ENCODE measurements around the gene COA7.

Gene COA7

GRCh38 chr1:52667984-52668383, 30.2 kb downstream of the COA7 start:
- no peak for DNase-seq

DNA sequence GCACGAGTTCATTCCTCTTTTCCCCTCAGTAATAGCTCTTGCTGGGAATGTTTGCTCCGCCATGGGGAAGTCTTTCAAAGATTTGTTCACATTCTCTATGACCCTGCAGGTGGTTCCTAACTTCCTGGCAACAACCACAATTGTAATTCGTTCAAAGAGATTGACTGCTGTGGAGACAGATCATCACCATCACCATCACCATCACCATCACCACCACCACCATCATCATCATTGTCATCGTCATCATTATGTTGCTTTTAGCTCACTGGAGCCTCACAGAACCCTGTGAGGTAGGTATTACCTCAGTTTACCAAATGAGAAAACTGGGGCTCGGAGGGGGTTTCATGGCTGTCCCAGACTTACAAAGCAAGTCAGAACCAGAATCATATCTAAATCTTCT, 30.9 kb downstream of the COA7 start:
- no peak for DNase-seq

- DNase-seq: no peak
These were observed 32.9 kb downstream of the COA7 start for GRCh38 chr1:52665006-52665941.

DNA sequence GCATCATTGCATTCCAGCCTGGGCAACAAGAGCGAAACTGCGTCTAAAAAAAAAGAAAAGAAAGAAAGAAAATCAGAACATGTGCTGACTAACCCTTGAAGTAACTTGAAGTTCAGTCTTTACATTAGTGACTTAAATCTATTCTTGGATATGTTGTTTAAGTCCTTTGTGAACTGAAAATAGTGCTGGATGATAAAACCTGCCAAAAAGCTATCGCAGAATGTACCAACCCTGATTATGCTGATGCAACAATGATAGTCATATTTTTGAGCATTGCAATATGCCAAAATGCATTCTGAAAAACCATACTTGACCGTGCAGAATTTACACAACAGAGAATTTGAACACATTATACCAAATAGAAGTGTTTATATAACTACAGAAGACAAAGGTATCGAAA, 34.4 kb downstream of the COA7 start:
- no peak for DNase-seq

DNA sequence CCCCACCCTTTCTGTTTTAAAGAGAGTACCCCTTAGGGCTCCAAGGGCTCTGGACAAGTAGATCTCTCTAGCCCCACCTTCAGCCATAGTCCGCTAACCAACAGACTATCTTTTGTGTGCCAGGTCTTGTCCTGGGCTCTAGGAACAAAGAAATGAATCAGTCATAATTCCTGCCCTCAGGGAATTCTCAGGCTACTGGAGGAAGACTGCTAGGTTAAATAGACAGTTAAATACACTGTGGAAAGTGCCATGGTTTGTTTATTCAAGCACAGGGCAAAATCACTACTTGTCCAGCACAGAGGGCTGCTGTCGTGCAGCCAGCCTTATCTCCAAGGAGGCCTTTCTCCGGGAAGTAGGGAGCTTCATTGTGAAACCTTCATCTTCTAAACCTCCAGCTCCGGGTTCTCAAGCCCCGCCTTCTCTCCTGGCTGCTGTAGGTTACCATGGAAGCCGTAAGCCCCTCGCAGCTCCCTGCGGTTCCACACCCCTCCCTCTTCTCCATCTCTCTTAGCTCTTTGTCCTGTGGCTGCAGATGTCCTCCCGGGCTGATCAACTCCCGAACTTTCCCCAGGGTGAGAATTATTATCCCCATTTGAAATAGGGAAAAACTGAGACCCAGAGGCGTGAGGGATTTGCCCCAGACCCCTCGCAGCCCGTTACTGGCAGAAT, 35.4 kb downstream of the COA7 start:
- DNase-seq: no peak

GRCh38 chr1:52660807-52661206, 37.3 kb downstream of the COA7 start:
- DNase-seq: no peak

DNA sequence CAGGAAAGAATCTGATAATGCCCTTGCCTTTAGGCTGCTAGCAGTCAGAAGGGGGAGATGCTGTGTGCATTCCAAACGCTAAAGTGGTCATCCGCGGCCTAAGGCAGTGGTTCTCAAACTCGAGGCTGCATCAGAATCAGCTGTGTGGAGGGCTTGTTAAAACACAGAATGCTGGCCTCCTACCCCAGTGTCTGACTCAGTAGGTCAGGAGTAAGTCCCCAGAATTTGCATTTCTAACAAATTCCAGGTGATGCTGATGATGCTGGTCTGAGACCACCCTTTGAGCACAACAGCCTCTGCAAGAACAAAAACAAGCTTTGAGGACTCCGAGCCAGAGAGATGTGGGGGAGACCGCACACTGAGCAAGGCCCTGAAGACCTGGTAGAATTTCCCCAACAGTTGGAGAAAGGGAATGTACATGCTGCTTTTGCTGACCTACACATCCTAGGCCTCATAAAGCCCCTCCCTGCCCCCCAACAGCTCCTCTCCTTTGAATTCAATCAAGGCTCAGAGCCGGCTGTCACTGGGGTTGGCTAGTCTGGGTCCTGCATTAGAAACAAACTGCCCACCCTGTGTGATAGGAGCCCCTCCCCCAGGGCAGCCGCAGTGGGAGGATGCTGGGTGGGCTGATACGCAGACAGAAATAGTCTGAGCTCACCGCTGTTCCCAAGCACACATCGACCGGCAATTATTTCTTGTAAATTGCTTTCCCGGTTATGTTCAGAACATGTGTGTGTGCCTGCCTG, 38.1 kb downstream of the COA7 start:
- DNase-seq: no peak

- no peak for DNase-seq
These were observed 38.8 kb downstream of the COA7 start for GRCh38 chr1:52659356-52659755.

DNA sequence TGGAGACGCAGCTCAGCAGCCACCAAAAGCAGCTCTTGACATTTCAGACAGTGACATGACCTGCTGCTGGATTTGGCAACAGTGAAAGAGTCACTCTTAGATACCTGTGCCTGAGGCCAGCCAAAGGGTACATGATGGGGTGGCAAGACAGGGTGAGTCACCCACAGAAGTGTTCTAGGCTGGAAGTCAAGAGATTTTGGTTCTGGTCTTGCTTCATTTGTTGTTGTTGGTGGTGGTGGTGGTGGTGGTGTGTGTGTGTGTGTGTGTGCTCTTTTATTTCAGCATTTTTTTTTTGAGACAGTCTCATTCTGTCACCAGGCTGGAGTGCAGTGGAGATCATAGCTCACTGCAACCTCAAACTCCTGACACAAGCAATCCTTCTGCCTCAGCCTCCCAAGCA, 39.4 kb downstream of the COA7 start:
- no peak for DNase-seq

GRCh38 chr1:52657702-52658101, 40.4 kb downstream of the COA7 start:
- DNase-seq: no peak

DNA sequence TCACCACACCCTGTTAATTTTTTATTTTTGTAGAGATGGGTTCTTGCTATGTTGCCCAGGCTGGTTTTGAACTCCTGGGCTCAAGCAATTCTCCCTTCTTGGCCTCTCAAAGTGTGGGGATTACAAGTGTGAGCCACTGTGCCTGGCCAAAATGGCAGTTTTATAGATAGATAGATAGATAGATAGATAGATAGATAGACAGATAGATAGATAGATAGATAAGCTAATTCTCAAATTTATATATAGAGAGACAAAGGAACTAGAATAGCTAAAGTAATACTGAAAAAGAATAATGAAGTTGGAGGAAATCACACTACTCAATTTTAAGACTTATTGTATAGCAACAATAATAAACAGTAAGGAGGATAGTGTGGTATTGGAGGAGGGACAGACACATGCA, 44.1 kb downstream of the COA7 start:
- no peak for DNase-seq

- no peak for DNase-seq
These were observed 44.8 kb downstream of the COA7 start for GRCh38 chr1:52653207-52653849.

DNA sequence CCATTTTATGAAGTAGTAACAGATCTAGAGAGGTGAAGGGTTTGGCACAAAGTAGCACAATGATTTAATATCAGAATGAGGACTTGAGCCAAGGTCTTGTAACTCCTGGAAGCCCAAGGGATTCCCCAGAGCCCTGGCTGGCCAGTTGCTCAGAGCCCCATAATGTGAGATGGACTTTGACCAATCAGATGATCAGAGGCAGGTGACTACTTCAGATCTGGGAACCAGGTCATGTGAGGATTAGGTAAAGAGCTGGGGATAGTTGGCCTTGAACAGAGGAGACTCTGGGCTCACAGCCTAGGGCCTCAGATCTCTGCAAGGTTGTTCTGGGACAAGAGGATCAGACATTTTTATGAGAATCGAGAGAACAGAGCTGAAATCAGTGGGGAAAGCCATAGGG, 46.2 kb downstream of the COA7 start:
- DNase-seq: no peak

- DNase-seq: no peak
These were observed 52.9 kb downstream of the COA7 start for GRCh38 chr1:52645261-52645660.

DNA sequence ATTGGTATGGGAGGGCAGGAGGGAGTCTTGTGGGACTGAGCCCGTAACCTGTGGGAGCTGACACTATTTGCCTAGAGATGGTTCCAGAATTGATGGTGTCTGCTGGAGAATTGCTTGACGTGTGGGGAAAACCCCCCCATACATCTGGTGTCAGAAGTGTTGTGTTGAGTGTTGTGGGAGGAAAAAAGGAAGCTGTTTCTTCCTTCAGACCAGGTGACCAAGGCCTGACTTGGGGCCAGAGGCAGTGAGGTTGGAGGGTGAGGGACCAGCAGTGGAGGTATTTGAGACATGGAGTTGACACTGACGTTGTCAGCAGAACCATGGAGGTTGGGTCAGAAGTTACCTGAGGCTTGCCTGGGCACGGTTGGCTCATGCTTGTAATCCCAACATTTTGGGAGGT, 56.8 kb downstream of the COA7 start:
- DNase-seq: no peak

- DNase-seq: no peak
These were observed 57.5 kb downstream of the COA7 start for GRCh38 chr1:52640697-52641096.

DNA sequence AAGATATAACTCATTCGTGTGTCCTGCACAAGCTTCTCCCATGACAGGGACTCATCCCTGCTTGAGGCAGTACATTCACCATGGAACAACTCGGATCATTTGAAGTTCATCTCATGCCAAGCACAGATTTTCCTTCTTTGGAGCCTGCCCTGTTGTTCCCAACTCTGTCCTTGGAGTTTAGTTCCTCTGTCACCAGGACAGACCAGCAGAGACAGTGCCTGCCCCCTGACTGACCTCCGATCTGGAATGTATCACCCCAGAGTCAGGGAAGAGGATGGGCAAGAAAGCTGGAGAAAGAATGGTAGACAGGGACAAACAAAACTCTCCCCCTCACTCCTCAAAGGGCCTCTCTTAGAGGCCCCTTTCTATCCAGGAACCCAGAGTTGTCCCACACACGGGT, 60.2 kb downstream of the COA7 start:
- no peak for DNase-seq

GRCh38 chr1:52636721-52637695, 61.1 kb downstream of the COA7 start:
- no peak for DNase-seq

GRCh38 chr1:52635321-52636089, 62.6 kb downstream of the COA7 start:
- DNase-seq: no peak

Measured in hematopoietic multipotent progenitor cell treated with erythropoietin and hydrocortisone succinate and interleukin-3 and kit ligand, for 8 days (in vitro differentiated cells).